Cardiac muscle cell (in vitro differentiated cells and primary cell): ENCODE data around the gene RAPGEF3. TPM values are rescaled to one million over a fixed set of nuclear protein-coding genes. Genes with fewer than 3 reads are reported as not detected.

Source experiments
- DNase-seq, 2 donors: peaks; one replicate each; pipeline versions ENCODE4 v3.0.0 to v3.0.0-alpha.2; 2010 to 2017; ENCODE audit warnings: low read depth in 1 of 2, low spot score in 1 of 2
- H3K27ac ChIP-seq: fragments of 200-600 bp; sonication (generic); 2 replicates; pipeline ENCODE4 v1.5.1; 2016
- H3K27me3 ChIP-seq: fragments of 200-600 bp; sonication (generic); 2 replicates; pipeline ENCODE4 v1.6.0; 2016; ENCODE audit warnings: control low read depth
- H3K36me3 ChIP-seq: fragments of 200-600 bp; sonication (generic); 2 replicates; pipeline ENCODE4 v1.5.1; 2016; ENCODE audit warnings: control low read depth
- H3K4me1 ChIP-seq: fragments of 200-600 bp; sonication (generic); 2 replicates; pipeline ENCODE4 v1.8.1; 2017; ENCODE audit warnings: low read depth, mild to moderate bottlenecking, mixed run types
- H3K4me3 ChIP-seq: fragments of 200-600 bp; sonication (generic); 2 replicates; pipeline ENCODE4 v1.5.1; 2016; ENCODE audit warnings: mild to moderate bottlenecking
- H3K9me3 ChIP-seq: fragments of 200-600 bp; sonication (generic); 2 replicates; pipeline ENCODE4 v1.5.1; 2017; ENCODE audit warnings: low read depth, mild to moderate bottlenecking, control low read depth
- CTCF ChIP-seq: IDR thresholded peaks from 2 replicates; pipeline ENCODE4 v1.5.1; 2012; ENCODE audit warnings: low read depth, mild to moderate bottlenecking, low read length
- polyA plus RNA-seq: library from polyadenylated mRNA; unstranded; fragments of >200 nt; fragmentation: Nextera tagmentation; extraction: Ambion mirVana; gene quantifications from 2 replicates; pipeline ENCODE4 v1.2.1, GENCODE V29; 2016
- total RNA-seq: library from RNA; depleted of rRNA; stranded (reverse); fragments of >200 nt; gene quantifications from 2 replicates; pipeline ENCODE4 v1.2.3, GENCODE V29; 2016

The RAPGEF3 gene
- total and polyA plus RNA-seq, 2 experiments from 2014 or later, result 3.3 to 8.8 TPM

- TF ChIP-seq CTCF, result no peak
- Histone ChIP-seq H3K36me3 (peaks cover 56% of the 10 kb centered on the region), H3K4me3 (no peak overlapping the region), H3K9me3 (no peaks in the 10 kb centered on the region), H3K4me1 (no peaks in the 10 kb centered on the region), H3K27ac (no peak overlapping the region), H3K27me3 (no peaks in the 10 kb centered on the region)
- DNase-seq, result no peak
Measured at GRCh38 chr12:47789712-47790489, 31.2 kb upstream of the RAPGEF3 start.

GRCh38 chr12:47789141-47789540 lies 30.5 kb upstream of the RAPGEF3 start:
- TF ChIP-seq CTCF, result no peak
- Histone ChIP-seq H3K4me3 (no peak overlapping the region), H3K9me3 (no peaks in the 10 kb centered on the region), H3K4me1 (no peaks in the 10 kb centered on the region), H3K27me3 (no peaks in the 10 kb centered on the region), H3K27ac (no peak overlapping the region), H3K36me3 (peaks cover 56% of the 10 kb centered on the region)
- DNase-seq, result no peak

GRCh38 chr12:47787596-47788319 lies 29.1 kb upstream of the RAPGEF3 start:
- TF ChIP-seq CTCF, result no peak
- DNase-seq, result no peak
- H3K36me3 ChIP-seq, result peaks cover 50% of the 10 kb centered on the region

GRCh38 chr12:47786662-47787280 lies 28.1 kb upstream of the RAPGEF3 start:
- Histone ChIP-seq H3K27ac (no peak overlapping the region), H3K4me1 (no peaks in the 10 kb centered on the region), H3K36me3 (peaks cover 50% of the 10 kb centered on the region), H3K27me3 (no peaks in the 10 kb centered on the region), H3K4me3 (no peak overlapping the region), H3K9me3 (no peaks in the 10 kb centered on the region)
- no peak for TF ChIP-seq CTCF
- no peak for DNase-seq

More at GRCh38 chr12:47787596-47788319, 29.1 kb upstream of the RAPGEF3 start:
- no peaks in the 10 kb centered on the region for H3K4me1 ChIP-seq
- H3K4me3 ChIP-seq, result no peak overlapping the region
- no peaks in the 10 kb centered on the region for H3K9me3 ChIP-seq
- H3K27ac ChIP-seq, result no peak overlapping the region
- H3K27me3 ChIP-seq, result no peaks in the 10 kb centered on the region

- no peak for DNase-seq
- peaks cover 50% of the 10 kb centered on the region for H3K36me3 ChIP-seq
- TF ChIP-seq CTCF, result no peak
- H3K27ac ChIP-seq, result no peak overlapping the region
- H3K4me1 ChIP-seq, result no peaks in the 10 kb centered on the region
- no peaks in the 10 kb centered on the region for H3K27me3 ChIP-seq
- H3K4me3 ChIP-seq, result no peak overlapping the region
- H3K9me3 ChIP-seq, result no peaks in the 10 kb centered on the region
Measured at GRCh38 chr12:47785887-47786661, 27.4 kb upstream of the RAPGEF3 start.
